MM.1S (cell line): ENCODE data around the gene NET1.

Experiments
- EZH2 ChIP-seq: fragments of 300-600 bp; sonication (generic); optimal IDR thresholded peaks from 2 replicates; pipeline ENCODE3; 2017; ENCODE audit warnings: low read depth, mild to moderate bottlenecking, antibody characterized with exemption, low read length, mixed read lengths
- EZH2phosphoT487 ChIP-seq: fragments of 300-600 bp; sonication (generic); IDR thresholded peaks from 2 replicates; pipeline ENCODE4 v1.6.1; 2018; ENCODE audit warnings: antibody characterized with exemption, low read length
- TF ChIP-seq, protein P1 (sequence below): fragments of 300-600 bp; sonication (generic); IDR thresholded peaks from 2 replicates; pipeline ENCODE4 v1.5.1; 2016; ENCODE audit warnings: antibody characterized with exemption, low read length, mixed read lengths

DNA sequence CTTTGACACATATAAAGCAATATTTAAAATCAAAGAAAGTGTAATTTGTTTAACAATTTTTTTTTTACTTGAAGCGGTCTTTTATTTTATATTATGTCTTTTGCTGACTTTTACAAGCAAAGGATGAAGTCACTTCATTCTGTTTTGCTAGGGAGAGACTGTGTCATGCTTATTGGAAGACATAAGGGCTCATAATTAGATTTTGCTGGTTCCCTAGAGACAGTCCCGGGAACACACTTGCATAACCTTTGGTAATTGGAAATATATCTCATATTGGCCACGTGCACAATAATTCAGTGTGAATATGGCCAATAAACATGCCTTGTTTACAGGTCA is 448 bp upstream of the NET1 start:
- TF ChIP-seq, protein P1, sequence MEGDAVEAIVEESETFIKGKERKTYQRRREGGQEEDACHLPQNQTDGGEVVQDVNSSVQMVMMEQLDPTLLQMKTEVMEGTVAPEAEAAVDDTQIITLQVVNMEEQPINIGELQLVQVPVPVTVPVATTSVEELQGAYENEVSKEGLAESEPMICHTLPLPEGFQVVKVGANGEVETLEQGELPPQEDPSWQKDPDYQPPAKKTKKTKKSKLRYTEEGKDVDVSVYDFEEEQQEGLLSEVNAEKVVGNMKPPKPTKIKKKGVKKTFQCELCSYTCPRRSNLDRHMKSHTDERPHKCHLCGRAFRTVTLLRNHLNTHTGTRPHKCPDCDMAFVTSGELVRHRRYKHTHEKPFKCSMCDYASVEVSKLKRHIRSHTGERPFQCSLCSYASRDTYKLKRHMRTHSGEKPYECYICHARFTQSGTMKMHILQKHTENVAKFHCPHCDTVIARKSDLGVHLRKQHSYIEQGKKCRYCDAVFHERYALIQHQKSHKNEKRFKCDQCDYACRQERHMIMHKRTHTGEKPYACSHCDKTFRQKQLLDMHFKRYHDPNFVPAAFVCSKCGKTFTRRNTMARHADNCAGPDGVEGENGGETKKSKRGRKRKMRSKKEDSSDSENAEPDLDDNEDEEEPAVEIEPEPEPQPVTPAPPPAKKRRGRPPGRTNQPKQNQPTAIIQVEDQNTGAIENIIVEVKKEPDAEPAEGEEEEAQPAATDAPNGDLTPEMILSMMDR = no peak
- TF ChIP-seq EZH2 = no peak
- no peak for TF ChIP-seq EZH2phosphoT487
